Measurements from ENCODE around the gene IL17RE. TPM values are rescaled to one million over a fixed set of nuclear protein-coding genes. Genes with fewer than 3 reads are reported as not detected.
A peak's percentile ranks its signal among the peaks of the same experiment; 100 is the strongest.
"Not testable (repeated sequence)": the region's sequence is repeated elsewhere in the genome, so short reads cannot be mapped to it uniquely, and the experiment has no call there.

IL17RE gene
- total and polyA plus RNA-seq, 2 of the 13 experiments (the other 11 are each of a cell fraction or from before 2014, with no cell fraction given), result 14.5 to 24.1 TPM

DNA sequence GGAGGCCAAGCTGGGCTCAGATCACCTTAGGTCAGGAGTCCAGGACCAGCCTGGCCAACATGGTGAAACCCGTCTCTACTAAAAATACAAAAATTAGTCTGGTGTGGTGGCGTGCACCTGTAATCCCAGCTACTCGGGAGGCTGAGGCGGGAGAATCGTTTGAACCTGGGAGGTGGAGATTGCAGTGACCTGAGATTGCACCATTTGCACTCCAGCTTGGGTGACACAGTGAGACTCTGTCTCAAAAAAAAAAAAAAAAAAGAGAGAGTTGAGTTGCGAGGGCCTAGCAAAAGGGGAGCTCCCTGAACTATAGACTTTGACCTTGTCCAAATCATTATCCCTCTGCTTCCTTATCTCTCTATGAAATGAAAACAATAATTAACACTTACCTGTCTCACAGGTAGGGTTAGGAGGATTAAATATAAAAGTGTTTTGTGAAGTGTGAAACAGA, 1.7 kb upstream of the IL17RE start (continued):
- TF ChIP-seq ELF3 (CRISPR knock-in tag; IDR thresholded peaks at IDR 0.05) (peak; percentile 81), SOX5 (CRISPR knock-in tag; IDR thresholded peaks at IDR 0.05; ENCODE audit: borderline replicate concordance) (peak; percentile 50; the same call in 1 of the 2 replicates), BCL6 (CRISPR knock-in tag; IDR thresholded peaks at IDR 0.05) (peak; percentile 77), SALL1 (CRISPR knock-in tag; IDR thresholded peaks at IDR 0.05) (peak; percentile 76), NKX3-1 (CRISPR knock-in tag; IDR thresholded peaks at IDR 0.05) (0 out of 2 replicates have a peak, but pooled peaks have one; percentile 50), ZNF205 (CRISPR knock-in tag; IDR thresholded peaks at IDR 0.05) (0 out of 2 replicates have a peak, but pooled peaks have one; percentile 13), TCF12 (CRISPR knock-in tag; IDR thresholded peaks at IDR 0.05) (peak; percentile 81; the same call in 1 of the 2 replicates), FOSL2 (CRISPR knock-in tag; IDR thresholded peaks at IDR 0.05) (peak; percentile 66), ATF7 (IDR thresholded peaks at IDR 0.05) (peak; percentile 48; the same call in 1 of the 2 replicates), EP300 (IDR thresholded peaks at IDR 0.05; ENCODE audit: low read depth in 2 of 2, low read length in 2 of 2) (peak in 1 of 2 experiments; percentile 76; a peak in 2 of 4 replicates), EP300 (CRISPR knock-in tag; IDR thresholded peaks at IDR 0.05; ENCODE audit: borderline replicate concordance) (peak; percentile 31; the same call in 1 of the 2 replicates), TCF7 (IDR thresholded peaks at IDR 0.05; ENCODE audit: low read depth) (peak; percentile 89), SOX13 (CRISPR knock-in tag; conservative IDR thresholded peaks at IDR 0.05 in 1 of 2, IDR thresholded peaks at IDR 0.05 in 1 of 2) (peak in 1 of 2 experiments; percentile 60; a peak in 2 of 4 replicates), SP5 (CRISPR knock-in tag; IDR thresholded peaks at IDR 0.05; ENCODE audit: borderline replicate concordance, low read depth) (peak; percentile 61; the same call in 1 of the 2 replicates), CBX5 (CRISPR knock-in tag; IDR thresholded peaks at IDR 0.05; ENCODE audit: borderline replicate concordance) (peak; percentile 79; the same call in 1 of the 2 replicates), ZEB1 (IDR thresholded peaks at IDR 0.05; ENCODE audit: insufficient replicate concordance, low read depth) (peak; percentile 96), GFI1 (CRISPR knock-in tag; IDR thresholded peaks at IDR 0.05; ENCODE audit: borderline replicate concordance) (peak; percentile 61; the same call in 1 of the 2 replicates), TBX2 (CRISPR knock-in tag; IDR thresholded peaks at IDR 0.05; ENCODE audit: borderline replicate concordance) (peak; percentile 81; the same call in 1 of the 2 replicates)
- TF ChIP-seq, protein P1, sequence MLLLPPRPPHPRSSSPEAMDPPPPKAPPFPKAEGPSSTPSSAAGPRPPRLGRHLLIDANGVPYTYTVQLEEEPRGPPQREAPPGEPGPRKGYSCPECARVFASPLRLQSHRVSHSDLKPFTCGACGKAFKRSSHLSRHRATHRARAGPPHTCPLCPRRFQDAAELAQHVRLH (CRISPR knock-in tag; IDR thresholded peaks at IDR 0.05; ENCODE audit: borderline replicate concordance, low read depth), result peak; percentile 54; the same call in 1 of the 2 replicates
- TF ChIP-seq, protein P2, sequence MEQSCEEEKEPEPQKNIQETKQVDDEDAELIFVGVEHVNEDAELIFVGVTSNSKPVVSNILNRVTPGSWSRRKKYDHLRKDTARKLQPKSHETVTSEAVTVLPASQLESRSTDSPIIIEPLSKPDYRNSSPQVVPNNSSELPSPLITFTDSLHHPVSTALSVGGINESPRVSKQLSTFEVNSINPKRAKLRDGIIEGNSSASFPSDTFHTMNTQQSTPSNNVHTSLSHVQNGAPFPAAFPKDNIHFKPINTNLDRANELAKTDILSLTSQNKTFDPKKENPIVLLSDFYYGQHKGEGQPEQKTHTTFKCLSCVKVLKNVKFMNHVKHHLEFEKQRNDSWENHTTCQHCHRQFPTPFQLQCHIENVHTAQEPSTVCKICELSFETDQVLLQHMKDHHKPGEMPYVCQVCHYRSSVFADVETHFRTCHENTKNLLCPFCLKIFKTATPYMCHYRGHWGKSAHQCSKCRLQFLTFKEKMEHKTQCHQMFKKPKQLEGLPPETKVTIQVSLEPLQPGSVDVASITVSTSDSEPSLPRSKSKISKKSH (CRISPR knock-in tag; IDR thresholded peaks at IDR 0.05; ENCODE audit: borderline replicate concordance), result peak; percentile 52; the same call in 1 of the 2 replicates
- not testable (repeated sequence) for TF ChIP-seq TCF12 (IDR thresholded peaks at IDR 0.05); ATF7 (CRISPR knock-in tag; IDR thresholded peaks at IDR 0.05); SOX13 (IDR thresholded peaks at IDR 0.05)
- TF ChIP-seq, protein P3, sequence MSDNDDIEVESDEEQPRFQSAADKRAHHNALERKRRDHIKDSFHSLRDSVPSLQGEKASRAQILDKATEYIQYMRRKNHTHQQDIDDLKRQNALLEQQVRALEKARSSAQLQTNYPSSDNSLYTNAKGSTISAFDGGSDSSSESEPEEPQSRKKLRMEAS (IDR thresholded peaks at IDR 0.05), result peak; percentile 38; the same call in 1 of the 2 replicates
- TF ChIP-seq, protein P4, sequence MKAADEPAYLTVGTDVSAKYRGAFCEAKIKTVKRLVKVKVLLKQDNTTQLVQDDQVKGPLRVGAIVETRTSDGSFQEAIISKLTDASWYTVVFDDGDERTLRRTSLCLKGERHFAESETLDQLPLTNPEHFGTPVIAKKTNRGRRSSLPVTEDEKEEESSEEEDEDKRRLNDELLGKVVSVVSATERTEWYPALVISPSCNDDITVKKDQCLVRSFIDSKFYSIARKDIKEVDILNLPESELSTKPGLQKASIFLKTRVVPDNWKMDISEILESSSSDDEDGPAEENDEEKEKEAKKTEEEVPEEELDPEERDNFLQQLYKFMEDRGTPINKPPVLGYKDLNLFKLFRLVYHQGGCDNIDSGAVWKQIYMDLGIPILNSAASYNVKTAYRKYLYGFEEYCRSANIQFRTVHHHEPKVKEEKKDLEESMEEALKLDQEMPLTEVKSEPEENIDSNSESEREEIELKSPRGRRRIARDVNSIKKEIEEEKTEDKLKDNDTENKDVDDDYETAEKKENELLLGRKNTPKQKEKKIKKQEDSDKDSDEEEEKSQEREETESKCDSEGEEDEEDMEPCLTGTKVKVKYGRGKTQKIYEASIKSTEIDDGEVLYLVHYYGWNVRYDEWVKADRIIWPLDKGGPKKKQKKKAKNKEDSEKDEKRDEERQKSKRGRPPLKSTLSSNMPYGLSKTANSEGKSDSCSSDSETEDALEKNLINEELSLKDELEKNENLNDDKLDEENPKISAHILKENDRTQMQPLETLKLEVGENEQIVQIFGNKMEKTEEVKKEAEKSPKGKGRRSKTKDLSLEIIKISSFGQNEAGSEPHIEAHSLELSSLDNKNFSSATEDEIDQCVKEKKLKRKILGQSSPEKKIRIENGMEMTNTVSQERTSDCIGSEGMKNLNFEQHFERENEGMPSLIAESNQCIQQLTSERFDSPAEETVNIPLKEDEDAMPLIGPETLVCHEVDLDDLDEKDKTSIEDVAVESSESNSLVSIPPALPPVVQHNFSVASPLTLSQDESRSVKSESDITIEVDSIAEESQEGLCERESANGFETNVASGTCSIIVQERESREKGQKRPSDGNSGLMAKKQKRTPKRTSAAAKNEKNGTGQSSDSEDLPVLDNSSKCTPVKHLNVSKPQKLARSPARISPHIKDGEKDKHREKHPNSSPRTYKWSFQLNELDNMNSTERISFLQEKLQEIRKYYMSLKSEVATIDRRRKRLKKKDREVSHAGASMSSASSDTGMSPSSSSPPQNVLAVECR (CRISPR knock-in tag; IDR thresholded peaks at IDR 0.05; ENCODE audit: borderline replicate concordance), result peak; percentile 38; the same call in 1 of the 2 replicates

Measured in HepG2 (cell line).